T-cell (primary cell): Measurements from ENCODE around the gene TBX21. TPM values are rescaled to one million over a fixed set of nuclear protein-coding genes. Genes with fewer than 3 reads are reported as not detected.

Experiments used
- ATAC-seq, 4 experiments: fragments of 200-7000 bp in 3 of 4; fragments of 150-1000 bp in 1 of 4; cut with Tn5 transposase; replicated peaks in 1 of 4; 1 replicate in 3 of 4; 2 replicates in 1 of 4; pipeline ENCODE4 v1.10.0; 2021; ENCODE audit warnings: moderate library complexity in 3 of 4, mild to moderate bottlenecking in 2 of 4, moderate number of reproducible peaks in 1 of 4
- CTCF ChIA-PET, 2 donors: fragments of 300-600 bp; sonication (Branson Sonifier 250); formaldehyde crosslinking; loops; one replicate each; lab custom pipeline; 2022; ENCODE audit warnings: antibody characterized with exemption in 2 of 2; lab: Charles Lee
- POLR2A ChIA-PET, 2 donors: fragments of 300-600 bp; sonication (Branson Sonifier 250); formaldehyde crosslinking; loops; one replicate each; lab custom pipeline; 2022; ENCODE audit warnings: antibody characterized with exemption in 2 of 2; lab: Charles Lee
- DNase-seq, 35 experiments: peaks; one replicate each; pipeline versions ENCODE4 v3.0.0 to v3.0.0-alpha.2; 2013 to 2023
- H3K27ac ChIP-seq: one replicate; pipeline ENCODE4 v1.5.1; 2013; ENCODE audit warnings: low read length
- H3K27me3 ChIP-seq, 2 experiments: replicated peaks in 1 of 2; 1 replicate in 1 of 2; 2 replicates in 1 of 2; pipeline versions ENCODE4 v1.6.1 to v1.7.0; 2013; ENCODE audit warnings: low read length in 1 of 2, mixed read lengths in 1 of 2; ENCODE audit not compliant: control insufficient read depth in 2 of 2, insufficient read depth in 2 of 2; ENCODE audit errors: extremely low read depth in 1 of 2
- H3K36me3 ChIP-seq, 2 donors: 1 replicate in 1 of 2; 2 replicates in 1 of 2; pipeline versions ENCODE4 v1.6.1 to v1.7.0; 2013; ENCODE audit warnings: low read length in 1 of 2; ENCODE audit not compliant: control insufficient read depth in 2 of 2, insufficient read depth in 1 of 2; ENCODE audit errors: extremely low read depth in 1 of 2
- H3K4me1 ChIP-seq, 2 experiments: 1 replicate in 1 of 2; 2 replicates in 1 of 2; pipeline versions ENCODE4 v1.6.1 to v1.7.0; 2013; ENCODE audit warnings: low read length in 2 of 2, mixed read lengths in 1 of 2; ENCODE audit not compliant: insufficient read depth in 2 of 2, control insufficient read depth in 1 of 2; ENCODE audit errors: extremely low read depth in 1 of 2
- H3K4me3 ChIP-seq, 2 donors: 1 replicate in 1 of 2; 2 replicates in 1 of 2; pipeline versions ENCODE4 v1.5.1 to v1.7.0; 2013; ENCODE audit warnings: mild to moderate bottlenecking in 2 of 2, low read length in 1 of 2, moderate library complexity in 1 of 2; ENCODE audit not compliant: control insufficient read depth in 1 of 2; ENCODE audit errors: extremely low read depth in 1 of 2
- H3K9me3 ChIP-seq: 2 replicates; pipeline ENCODE4 v1.7.0; 2013
- H3K27ac Mint-ChIP-seq, 2 donors: one replicate each; pipeline ENCODE4 v1.8.0; 2020 to 2021; ENCODE audit warnings: mild to moderate bottlenecking in 2 of 2, mixed read lengths in 2 of 2
- H3K27me3 Mint-ChIP-seq, 2 donors: one replicate each; pipeline ENCODE4 v1.8.0; 2021 to 2022; ENCODE audit warnings: mixed read lengths in 2 of 2
- H3K36me3 Mint-ChIP-seq: one replicate; pipeline ENCODE4 v1.8.0; 2021; ENCODE audit warnings: mixed read lengths
- H3K4me1 Mint-ChIP-seq, 3 donors: one replicate each; pipeline ENCODE4 v1.8.0; 2020 to 2022; ENCODE audit warnings: mixed read lengths in 3 of 3, mild to moderate bottlenecking in 1 of 3
- H3K4me3 Mint-ChIP-seq, 3 donors: one replicate each; pipeline ENCODE4 v1.8.0; 2020 to 2022; ENCODE audit warnings: mild to moderate bottlenecking in 3 of 3, mixed read lengths in 3 of 3, moderate library complexity in 3 of 3
- H3K9me3 Mint-ChIP-seq, 3 donors: one replicate each; pipeline ENCODE4 v1.8.0; 2020 to 2022; ENCODE audit warnings: mixed read lengths in 3 of 3
- WGBS: methylation state at CpG from one replicate; pipeline ENCODE4 v1.1.5; 2013; ENCODE audit warnings: missing lambda C conversion rate; ENCODE audit not compliant: insufficient coverage; 5-methylcytosine and 5-hydroxymethylcytosine counted together
- total RNA-seq, 35 experiments: library from RNA in 6 of 35; stranded (reverse) in 6 of 35; fragments of 120-200 nt in 1 of 35; gene quantifications; one replicate each; pipeline versions ENCODE4 v1.2.1 to v1.2.4 and lab custom pipeline; 2013 to 2026

TBX21 gene
- total RNA-seq, 5 donors from 2014 or later (not counting 1 experiment from before 2014, with no cell fraction given), result 7.9 to 37.3 (median 20.8) TPM

DNA sequence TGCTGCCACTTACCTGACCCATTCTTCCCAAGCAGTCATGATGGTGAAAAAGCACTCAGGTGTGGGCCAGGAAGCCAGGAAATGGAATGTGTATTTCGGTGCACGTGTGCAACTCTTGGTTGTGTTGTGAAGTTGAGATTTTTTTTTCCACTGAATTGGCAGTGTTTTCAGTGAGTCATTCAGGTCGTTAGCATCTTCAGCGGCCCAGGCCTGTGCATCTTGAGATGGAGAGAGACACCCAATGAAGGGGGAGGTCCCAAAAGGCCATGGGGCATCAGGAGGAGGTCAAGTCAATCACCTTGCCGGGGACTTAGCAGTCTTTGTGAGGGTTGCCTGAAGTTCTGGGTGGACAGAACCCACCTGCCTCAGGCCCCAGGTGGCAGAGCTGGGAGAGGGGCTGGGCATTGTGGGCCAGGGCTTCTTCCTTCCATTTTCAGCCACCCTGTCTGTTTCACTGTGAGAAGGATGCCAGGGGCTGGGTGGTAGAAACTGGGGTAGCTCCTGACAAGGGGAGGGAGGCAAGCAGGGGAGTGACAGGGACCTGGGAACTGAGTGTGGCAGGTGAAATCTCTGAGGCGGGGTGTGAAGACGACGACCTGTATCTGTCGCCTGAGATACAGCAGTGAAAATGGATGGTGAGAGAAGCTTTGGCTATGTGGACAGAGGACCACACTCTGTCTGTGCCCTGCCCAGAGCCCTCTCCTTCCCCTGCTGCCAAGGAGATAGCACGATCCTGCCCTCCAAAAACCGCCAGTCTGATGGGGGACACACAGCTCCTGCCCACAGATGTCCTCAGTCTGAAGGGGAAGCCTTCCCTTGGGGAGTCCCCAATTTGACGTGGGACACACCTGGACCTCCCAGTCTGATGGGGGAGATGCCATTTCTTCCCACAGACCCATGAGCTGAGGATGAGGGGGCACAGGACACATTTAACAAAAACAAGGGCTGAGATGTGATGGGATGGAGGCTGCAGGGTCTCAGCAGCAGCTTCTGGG lies 27.2 kb upstream of the TBX21 start:
- peaks cover 63 to 67% (median 66%) of the 10 kb centered on the region in 3 donors for H3K4me1 Mint-ChIP-seq
- no peaks in the 10 kb centered on the region for H3K27me3 Mint-ChIP-seq
- H3K27ac Mint-ChIP-seq, result peak overlapping the region; percentile 85 to 89
- H3K4me1 ChIP-seq, result peaks cover 41 to 82% of the 10 kb centered on the region in 2 experiments
- DNase-seq, result peak in 1 of 35 experiments; percentile 47
- peak overlapping the region; percentile 72 for H3K27ac ChIP-seq
- H3K9me3 ChIP-seq, result no peaks in the 10 kb centered on the region
- H3K36me3 Mint-ChIP-seq, result peaks cover 12% of the 10 kb centered on the region
- peak in 3 of 4 experiments; percentile 11 to 28 (median 25) for ATAC-seq
- ChIA-PET CTCF (interaction anchor here in 1 of 2 donors (0.9 kb wide), 1 partner anchor 8 kb away, joined by 3 read pairs; no protein-coding TSS in a partner anchor), POLR2A (no interaction called here)
- peak overlapping the region in 1 of 2 donors; percentile 18 for H3K4me3 ChIP-seq
- H3K4me3 Mint-ChIP-seq, result peak overlapping the region in 2 of 3 donors; percentile 25 to 80
- no peaks in the 10 kb centered on the region for H3K9me3 Mint-ChIP-seq
- H3K36me3 ChIP-seq, result peaks cover 0 to 6% of the 10 kb centered on the region in 2 donors
- H3K27me3 ChIP-seq, result no peaks in the 10 kb centered on the region
- 23% methylated on average over 9 of the region's 12 CpGs for WGBS

DNA sequence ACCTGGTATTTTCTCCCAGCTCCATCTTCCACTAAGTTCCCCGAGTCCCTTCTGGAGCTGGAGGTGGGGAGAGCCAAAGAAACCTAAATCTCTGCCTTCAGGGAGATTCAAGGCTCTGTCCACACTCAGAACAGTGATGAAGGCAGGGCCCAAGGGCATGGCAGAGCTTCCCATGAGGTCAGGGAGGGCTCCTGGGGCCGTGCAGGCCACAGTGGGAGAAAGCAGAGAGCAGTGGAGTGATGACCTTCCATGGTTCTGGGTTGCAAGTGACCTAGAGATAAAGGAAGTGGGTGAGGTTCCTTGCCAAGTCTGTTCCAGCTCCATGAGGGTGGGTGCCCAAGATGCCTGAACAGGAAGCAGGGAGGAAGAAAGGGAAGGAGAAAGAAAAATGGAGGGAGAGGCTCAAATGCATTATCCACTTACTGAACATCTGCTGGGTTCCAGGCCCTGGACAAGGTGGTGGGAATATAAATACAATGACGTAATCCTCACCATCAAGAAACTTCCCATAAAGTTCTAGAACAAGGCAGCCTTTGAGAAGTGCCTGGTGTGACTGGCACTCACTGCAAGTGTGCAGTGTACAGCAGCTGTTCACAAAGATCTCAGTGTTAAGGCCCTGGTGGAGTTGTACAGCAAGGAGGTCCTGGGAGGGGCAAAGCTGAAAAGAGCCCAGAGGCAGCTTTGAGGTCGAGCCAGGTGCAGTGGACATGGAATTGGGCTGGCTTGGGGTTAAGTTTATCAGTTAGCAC lies 25.8 kb upstream of the TBX21 start:
- no peak for ATAC-seq
- peak overlapping the region; percentile 85 to 89 for H3K27ac Mint-ChIP-seq
- peak overlapping the region; percentile 38 for H3K27ac ChIP-seq
- H3K36me3 ChIP-seq, result peaks cover 0 to 7% of the 10 kb centered on the region in 2 donors
- H3K27me3 ChIP-seq, result no peaks in the 10 kb centered on the region
- ChIA-PET POLR2A (no interaction called here), CTCF (interaction anchor here in 1 of 2 donors (0.6 kb wide), 1 partner anchor 8 kb away, joined by 4 read pairs; no protein-coding TSS in a partner anchor)
- peaks cover 12% of the 10 kb centered on the region for H3K36me3 Mint-ChIP-seq
- H3K4me1 Mint-ChIP-seq, result peaks cover 49 to 63% (median 58%) of the 10 kb centered on the region in 3 donors
- H3K27me3 Mint-ChIP-seq, result no peaks in the 10 kb centered on the region
- H3K9me3 ChIP-seq, result no peaks in the 10 kb centered on the region
- DNase-seq, result no peak
- peaks cover 45 to 82% of the 10 kb centered on the region in 2 experiments for H3K4me1 ChIP-seq
- WGBS, result 71% methylated on average over 1 of the region's 4 CpGs
- H3K9me3 Mint-ChIP-seq, result no peaks in the 10 kb centered on the region
- H3K4me3 ChIP-seq, result no peak overlapping the region
- peak overlapping the region in 1 of 3 donors; percentile 80 for H3K4me3 Mint-ChIP-seq

DNA sequence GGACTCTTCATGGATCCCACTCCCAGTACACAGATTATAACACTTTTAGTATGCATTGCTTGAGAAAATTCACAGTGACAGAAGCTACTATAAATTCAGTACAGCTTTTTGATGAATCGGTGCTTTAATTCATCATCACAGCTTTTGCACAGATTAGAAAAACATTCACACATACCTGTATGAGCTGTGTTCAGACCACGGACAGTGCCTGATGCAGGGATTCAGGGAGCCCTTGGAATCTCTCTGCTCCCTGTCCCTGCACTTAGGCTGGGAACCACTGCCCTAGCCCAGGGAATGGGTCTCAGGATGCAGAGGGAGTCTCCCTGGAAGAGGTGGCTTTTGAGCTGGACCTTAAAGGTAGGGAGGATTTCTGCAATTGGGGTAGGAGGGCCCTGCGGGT lies 25.2 kb upstream of the TBX21 start:
- ChIA-PET POLR2A (interaction anchor here in 1 of 2 donors (0.6 kb wide), 1 partner anchor 228 kb away, joined by 3 read pairs; no protein-coding TSS in a partner anchor), CTCF (interaction anchor here in 1 of 2 donors (0.6 kb wide), 1 partner anchor 8 kb away, joined by 4 read pairs; no protein-coding TSS in a partner anchor)
- no peaks in the 10 kb centered on the region for H3K9me3 Mint-ChIP-seq
- peaks cover 12% of the 10 kb centered on the region for H3K36me3 Mint-ChIP-seq
- Histone ChIP-seq H3K9me3 (no peaks in the 10 kb centered on the region), H3K4me1 (peaks cover 45 to 82% of the 10 kb centered on the region in 2 experiments), H3K36me3 (peaks cover 0 to 7% of the 10 kb centered on the region in 2 donors), H3K27me3 (peaks cover 0 to 4% of the 10 kb centered on the region in 2 experiments), H3K4me3 (no peak overlapping the region), H3K27ac (no peak overlapping the region)
- ATAC-seq (no peak), DNase-seq (no peak)
- no peak overlapping the region for H3K4me3 Mint-ChIP-seq
- H3K27me3 Mint-ChIP-seq, result no peaks in the 10 kb centered on the region
- H3K27ac Mint-ChIP-seq, result no peak overlapping the region
- peaks cover 45 to 63% (median 56%) of the 10 kb centered on the region in 3 donors for H3K4me1 Mint-ChIP-seq
- WGBS, result 89% methylated on average over 3 of the region's 3 CpGs

DNA sequence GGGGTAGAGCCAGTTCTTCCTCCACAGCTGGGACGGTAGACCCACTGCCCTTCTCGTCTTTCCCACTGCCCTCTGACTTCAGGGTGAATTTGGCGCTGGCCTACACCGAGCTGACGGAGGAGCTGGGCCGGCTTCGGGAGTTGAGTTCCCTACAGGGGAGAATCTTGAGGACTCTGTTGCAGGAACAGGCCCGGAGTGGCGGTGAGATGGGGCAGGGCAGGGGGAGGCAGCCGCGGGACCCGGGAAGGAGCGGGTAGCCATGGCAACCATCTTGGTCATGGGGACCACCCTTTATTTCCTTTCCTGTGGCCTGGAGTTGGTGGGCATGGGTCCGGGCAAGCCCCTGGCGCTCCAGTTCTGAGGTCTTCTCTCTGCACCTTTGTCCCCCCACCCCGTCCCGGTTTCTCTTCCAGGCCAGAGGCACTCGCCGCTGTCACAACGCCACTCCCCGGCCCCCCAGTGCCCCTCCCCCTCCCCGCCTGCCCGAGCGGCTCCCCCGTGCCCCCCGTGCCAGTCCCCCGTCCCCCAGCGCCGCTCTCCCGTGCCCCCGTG lies 24.6 kb upstream of the TBX21 start:
- POLR2A ChIA-PET, result interaction anchor here (0.5 to 0.6 kb wide), 2 partner anchors 228 to 852 kb away, joined by 3 to 4 read pairs; no protein-coding TSS in a partner anchor
- H3K4me3 Mint-ChIP-seq, result no peak overlapping the region

DNA sequence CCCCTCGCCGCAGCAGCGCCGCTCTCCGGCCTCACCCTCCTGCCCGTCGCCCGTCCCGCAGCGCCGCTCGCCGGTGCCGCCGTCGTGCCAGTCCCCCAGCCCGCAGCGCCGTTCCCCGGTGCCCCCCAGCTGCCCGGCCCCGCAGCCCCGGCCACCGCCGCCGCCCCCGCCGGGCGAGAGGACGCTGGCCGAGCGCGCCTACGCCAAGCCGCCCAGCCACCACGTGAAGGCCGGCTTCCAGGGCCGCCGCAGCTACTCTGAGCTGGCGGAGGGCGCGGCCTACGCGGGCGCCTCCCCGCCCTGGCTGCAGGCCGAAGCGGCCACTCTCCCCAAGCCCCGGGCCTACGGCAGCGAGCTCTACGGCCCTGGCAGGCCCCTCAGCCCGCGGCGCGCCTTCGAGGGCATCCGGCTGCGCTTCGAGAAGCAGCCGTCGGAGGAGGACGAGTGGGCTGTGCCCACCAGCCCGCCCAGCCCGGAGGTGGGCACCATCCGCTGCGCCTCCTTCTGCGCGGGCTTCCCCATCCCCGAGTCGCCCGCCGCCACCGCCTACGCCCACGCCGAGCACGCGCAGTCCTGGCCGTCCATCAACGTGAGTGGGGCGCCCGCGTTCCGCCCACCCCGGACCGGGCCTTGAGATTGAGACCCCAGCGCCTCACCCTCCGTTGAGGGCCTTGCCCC lies 24.0 kb upstream of the TBX21 start:
- H3K36me3 ChIP-seq, result peaks cover 0 to 7% of the 10 kb centered on the region in 2 donors
- H3K27ac Mint-ChIP-seq, result no peak overlapping the region
- H3K27me3 Mint-ChIP-seq, result no peaks in the 10 kb centered on the region
- H3K9me3 Mint-ChIP-seq, result no peaks in the 10 kb centered on the region
- H3K27ac ChIP-seq, result no peak overlapping the region
- peaks cover 35 to 82% of the 10 kb centered on the region in 2 experiments for H3K4me1 ChIP-seq
- 97% methylated on average over 87 of the region's 89 CpGs for WGBS
- no peak overlapping the region for H3K4me3 ChIP-seq
- POLR2A ChIA-PET, result interaction anchor here in 1 of 2 donors (0.5 kb wide), 1 partner anchor 852 kb away, joined by 4 read pairs; no protein-coding TSS in a partner anchor
- H3K27me3 ChIP-seq, result peaks cover 0 to 6% of the 10 kb centered on the region in 2 experiments
- H3K4me3 Mint-ChIP-seq, result no peak overlapping the region
- DNase-seq (no peak), ATAC-seq (no peak)
- peaks cover 35 to 63% (median 48%) of the 10 kb centered on the region in 3 donors for H3K4me1 Mint-ChIP-seq
- H3K9me3 ChIP-seq, result no peaks in the 10 kb centered on the region
- CTCF ChIA-PET, result no interaction called here
- peaks cover 12% of the 10 kb centered on the region for H3K36me3 Mint-ChIP-seq

More for the DNA sequence above, 24.6 kb upstream of the TBX21 start:
- peaks cover 41 to 82% of the 10 kb centered on the region in 2 experiments for H3K4me1 ChIP-seq
- CTCF ChIA-PET, result interaction anchor here in 1 of 2 donors (0.6 kb wide), 1 partner anchor 9 kb away, joined by 4 read pairs; no protein-coding TSS in a partner anchor
- DNase-seq, result no peak
- no peak overlapping the region for H3K27ac ChIP-seq
- Mint-ChIP-seq H3K4me1 (peaks cover 41 to 63% (median 52%) of the 10 kb centered on the region in 3 donors), H3K27ac (no peak overlapping the region), H3K9me3 (no peaks in the 10 kb centered on the region), H3K27me3 (no peaks in the 10 kb centered on the region), H3K36me3 (peaks cover 12% of the 10 kb centered on the region)
- no peaks in the 10 kb centered on the region for H3K9me3 ChIP-seq
- 100% methylated on average over 7 of the region's 31 CpGs for WGBS
- peaks cover 0 to 7% of the 10 kb centered on the region in 2 donors for H3K36me3 ChIP-seq
- H3K4me3 ChIP-seq, result no peak overlapping the region
- H3K27me3 ChIP-seq, result peaks cover 0 to 6% of the 10 kb centered on the region in 2 experiments
- ATAC-seq, result no peak
